Occipital lobe (tissue), 2 donors: ENCODE results near the gene TMPRSS6. TPM values are rescaled to one million over a fixed set of nuclear protein-coding genes. Genes with fewer than 3 reads are reported as not detected.

Experiments
- DNase-seq: peaks from one replicate; lab custom pipeline; 2025; lab: John Stamatoyannopoulos, UW
- total RNA-seq: library from RNA; depleted of rRNA; stranded (reverse); fragments of >200 nt; gene quantifications from one replicate; pipeline ENCODE4 v1.2.3, GENCODE V29; 2014

The TMPRSS6 gene
- total RNA-seq, 1 donor from 2014 or later, result not detected

DNA sequence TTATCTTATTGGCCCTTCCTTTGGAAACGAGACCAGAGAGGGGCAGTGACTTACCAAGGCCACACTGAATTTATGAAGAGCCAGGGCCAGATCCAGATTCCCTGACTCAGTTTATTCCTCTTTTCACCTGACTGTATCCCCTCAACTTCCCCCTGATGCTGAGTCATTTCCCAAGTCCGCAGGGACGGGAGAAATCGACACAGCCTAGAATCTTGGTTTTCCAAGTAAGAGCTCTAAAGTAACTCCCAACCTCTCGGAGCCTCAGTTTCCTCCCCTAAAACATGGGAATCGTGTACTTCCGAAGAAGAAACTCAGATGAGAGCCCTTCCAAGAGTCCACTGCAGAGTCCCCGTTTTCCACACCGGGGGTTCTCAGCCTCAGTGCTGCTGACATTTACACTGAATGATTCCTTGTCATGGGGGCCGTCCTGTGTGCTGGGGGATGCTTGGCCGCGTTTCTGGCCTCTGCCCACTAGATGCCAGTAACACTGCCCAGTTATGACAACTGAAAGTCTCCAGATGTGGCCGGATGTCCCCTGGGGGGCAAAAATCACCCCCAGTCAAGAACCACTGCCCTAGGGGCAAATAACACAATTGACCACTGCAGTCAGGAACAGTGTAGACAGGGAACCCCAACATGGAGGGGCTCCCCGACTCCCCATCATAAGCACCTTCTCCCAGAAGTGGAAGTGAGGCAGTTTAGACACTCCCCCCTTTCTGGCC lies 78.8 kb downstream of the TMPRSS6 start:
- DNase-seq, result no peak

DNA sequence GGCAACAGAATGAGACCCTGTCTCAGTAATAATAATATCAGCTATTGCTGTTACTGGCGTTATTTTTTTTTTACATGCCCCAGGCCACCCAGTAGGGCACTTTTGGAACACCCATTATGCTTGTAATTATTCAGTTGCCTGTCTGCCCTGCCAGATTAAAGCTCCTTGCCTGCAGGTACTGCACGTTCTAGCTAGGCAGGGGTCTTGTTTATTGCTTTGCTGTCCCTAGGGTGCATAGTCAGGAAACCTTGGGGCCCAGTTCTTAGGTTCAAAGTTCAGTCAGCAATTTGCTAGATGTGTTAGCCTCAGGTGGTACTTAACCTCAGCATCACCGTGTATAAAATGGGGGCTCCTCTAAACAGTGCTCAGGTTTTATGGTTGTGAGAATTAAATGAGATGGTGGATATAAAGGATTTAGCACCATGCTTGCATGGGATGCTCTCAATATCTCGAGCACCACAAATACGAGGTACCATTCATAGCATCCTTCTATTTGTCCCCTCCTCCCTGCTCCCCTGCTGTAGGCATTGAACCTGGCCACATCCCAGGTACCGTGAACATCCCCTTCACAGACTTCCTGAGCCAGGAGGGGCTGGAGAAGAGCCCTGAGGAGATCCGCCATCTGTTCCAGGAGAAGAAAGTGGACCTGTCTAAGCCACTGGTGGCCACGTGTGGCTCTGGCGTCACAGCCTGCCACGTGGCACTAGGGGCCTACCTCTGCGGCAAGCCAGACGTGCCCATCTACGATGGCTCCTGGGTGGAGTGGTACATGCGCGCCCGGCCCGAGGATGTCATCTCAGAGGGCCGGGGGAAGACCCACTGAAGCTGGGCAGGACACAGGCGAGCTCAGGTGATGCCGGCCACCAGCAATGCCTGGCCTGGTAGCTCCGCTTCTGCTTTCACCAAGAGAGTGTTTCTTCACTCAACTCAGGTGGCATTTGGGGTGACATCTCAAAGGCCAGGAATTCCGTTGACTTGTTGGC lies 80.5 kb downstream of the TMPRSS6 start:
- no peak for DNase-seq

DNA sequence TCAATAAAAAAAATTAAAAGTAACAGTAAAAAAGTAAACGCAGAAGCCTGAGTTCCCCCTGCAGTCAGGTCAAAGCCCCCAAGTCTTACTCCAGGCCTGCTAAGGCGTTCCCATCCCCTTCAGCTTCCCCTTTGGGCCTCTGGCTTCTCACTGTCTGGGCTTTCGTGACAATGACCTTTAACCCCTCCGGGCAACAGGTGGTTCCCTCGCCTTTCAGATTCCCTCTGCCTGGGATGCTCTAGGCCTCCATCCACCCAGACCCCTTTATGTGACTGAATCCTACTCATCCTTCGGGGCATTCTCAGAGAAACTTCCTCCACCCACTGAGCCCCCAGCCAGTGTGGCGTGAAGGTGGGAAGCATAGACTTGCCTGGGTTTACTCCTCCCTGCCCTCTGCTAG lies 82.0 kb downstream of the TMPRSS6 start:
- DNase-seq, result no peak

DNA sequence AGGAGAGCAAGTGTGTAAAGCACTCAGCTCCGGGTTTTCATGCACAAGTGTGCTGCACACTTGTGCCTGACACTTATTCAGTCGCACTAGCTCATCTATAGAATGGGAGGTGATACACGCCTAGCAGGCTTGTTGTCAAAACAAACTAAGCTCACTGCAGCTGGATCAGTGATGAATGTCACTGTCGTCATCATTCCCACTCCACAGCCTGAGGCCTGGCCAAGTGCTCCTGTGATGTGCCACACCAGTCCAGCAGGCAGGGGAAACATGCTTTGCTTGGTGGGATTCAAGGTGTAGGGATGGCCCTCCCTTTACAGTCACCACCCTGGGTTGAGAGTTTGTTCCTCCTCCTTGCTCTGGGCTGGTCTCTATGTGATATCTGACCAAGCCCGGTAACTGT lies 83.2 kb downstream of the TMPRSS6 start:
- DNase-seq, result no peak

DNA sequence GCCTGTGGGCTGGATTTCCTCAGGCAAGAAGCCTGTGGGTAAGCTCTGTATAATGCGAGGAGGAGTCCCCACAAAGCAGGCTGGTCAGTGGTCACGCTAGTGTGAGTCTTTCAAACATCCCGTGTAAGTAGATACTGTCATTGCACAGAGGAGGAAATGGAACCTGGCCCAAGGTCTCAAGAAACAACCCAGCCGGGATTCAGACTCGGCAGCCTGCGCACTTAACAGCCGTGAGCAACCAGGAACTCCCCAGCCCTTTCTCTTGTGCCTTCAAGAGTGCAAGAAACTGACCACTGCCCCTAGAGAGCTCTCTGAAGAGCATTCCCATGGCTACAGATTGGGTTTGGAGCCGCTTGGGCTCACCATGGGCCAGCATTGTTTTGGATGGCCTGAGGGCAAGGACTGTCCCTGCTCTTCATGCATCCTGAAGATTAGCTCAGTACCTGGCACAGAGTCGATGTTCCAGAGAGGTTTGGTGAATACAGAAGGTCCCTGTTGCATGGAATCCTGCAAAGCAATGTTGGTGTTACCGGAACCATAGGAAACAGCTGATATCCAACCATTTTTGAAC lies 83.9 kb downstream of the TMPRSS6 start:
- DNase-seq, result no peak

DNA sequence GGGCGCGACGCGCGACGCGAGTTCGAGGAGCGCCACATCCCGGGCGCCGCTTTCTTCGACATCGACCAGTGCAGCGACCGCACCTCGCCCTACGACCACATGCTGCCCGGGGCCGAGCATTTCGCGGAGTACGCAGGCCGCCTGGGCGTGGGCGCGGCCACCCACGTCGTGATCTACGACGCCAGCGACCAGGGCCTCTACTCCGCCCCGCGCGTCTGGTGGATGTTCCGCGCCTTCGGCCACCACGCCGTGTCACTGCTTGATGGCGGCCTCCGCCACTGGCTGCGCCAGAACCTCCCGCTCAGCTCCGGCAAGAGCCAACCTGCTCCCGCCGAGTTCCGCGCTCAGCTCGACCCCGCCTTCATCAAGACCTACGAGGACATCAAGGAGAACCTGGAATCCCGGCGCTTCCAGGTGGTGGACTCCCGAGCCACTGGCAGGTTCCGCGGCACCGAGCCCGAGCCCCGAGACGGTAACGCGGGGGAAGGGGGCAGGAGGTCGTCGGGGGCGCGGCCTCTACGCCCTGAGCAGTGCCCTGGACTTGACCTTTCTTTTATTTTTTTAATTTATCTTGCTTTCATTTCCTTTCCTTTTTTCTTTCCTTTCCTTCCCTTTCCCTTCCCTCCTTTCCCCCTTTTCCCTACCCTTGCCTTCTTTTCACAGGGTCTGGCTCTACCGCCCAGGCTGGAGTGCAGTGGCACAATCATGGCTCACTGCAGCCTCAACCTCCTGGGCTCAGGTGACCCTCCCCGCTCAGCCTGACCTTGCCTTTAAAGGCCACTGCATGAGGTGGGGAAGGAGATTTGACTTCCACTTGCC lies 85.0 kb downstream of the TMPRSS6 start:
- DNase-seq, result no peak

DNA sequence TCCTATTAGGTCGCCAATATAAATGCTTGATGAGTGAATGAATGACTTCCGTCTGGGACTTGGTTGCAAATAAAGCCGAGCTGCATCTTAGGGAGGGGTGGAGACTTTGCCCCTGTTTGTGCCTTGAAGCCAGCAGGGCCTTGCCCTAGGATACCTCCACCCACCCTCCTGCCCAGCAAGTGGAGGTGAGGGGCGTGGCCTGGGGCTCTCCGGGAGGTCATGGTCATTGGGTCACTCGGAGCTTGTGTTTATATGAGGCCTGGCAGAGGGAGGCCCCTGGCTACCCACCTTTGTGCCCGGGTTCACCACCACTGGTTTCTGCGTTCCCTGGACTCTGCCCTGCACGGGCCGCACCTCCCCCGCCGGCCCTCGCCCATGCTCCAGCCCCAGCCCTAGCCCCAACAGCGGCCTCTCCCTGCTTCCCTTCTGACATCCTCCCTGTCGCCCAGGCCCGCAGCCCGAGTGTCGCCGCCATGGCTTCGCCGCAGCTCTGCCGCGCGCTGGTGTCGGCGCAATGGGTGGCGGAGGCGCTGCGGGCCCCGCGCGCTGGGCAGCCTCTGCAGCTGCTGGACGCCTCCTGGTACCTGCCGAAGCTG lies 85.7 kb downstream of the TMPRSS6 start:
- no peak for DNase-seq

DNA sequence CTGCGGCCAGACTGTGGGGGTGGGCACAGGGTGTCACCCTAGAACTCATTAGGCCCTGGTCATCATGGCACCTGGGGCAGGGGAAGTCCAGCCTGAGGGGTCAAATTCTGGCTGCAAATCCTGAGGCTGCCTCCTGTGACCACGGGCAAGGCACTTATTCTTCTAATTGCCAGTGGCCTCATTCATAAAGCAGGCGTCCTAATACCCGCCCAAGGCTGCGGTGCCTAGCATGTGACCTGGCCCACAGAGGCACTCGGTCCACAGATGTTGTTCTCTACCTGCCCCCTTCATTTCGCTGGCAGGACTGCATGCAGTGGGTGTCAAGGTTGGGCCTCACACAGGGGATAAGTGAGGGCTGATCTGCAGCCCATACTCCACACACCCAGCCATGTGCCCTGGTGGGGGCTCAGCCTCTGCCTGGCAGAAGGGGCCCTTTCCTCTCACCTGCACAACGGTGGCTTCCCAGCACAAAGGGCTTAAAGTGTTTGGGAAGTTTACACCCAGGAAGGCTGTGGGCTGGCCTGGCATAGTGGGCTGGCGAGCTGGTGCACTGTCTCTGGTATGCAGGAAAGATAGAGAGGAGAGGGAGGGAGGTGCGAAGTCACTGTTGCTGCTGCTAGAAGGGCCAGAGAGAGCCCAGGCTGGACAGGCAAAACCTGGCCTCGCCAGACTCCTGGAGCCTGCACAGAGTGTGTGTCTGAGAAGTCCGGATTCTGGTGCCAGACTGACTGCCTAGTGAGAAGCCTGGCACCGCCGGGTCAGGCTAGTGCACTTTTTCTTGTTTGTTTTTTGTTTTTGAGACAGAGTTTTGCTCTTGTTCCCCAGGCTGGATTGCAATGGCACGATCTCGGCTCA lies 86.8 kb downstream of the TMPRSS6 start:
- DNase-seq, result no peak

DNA sequence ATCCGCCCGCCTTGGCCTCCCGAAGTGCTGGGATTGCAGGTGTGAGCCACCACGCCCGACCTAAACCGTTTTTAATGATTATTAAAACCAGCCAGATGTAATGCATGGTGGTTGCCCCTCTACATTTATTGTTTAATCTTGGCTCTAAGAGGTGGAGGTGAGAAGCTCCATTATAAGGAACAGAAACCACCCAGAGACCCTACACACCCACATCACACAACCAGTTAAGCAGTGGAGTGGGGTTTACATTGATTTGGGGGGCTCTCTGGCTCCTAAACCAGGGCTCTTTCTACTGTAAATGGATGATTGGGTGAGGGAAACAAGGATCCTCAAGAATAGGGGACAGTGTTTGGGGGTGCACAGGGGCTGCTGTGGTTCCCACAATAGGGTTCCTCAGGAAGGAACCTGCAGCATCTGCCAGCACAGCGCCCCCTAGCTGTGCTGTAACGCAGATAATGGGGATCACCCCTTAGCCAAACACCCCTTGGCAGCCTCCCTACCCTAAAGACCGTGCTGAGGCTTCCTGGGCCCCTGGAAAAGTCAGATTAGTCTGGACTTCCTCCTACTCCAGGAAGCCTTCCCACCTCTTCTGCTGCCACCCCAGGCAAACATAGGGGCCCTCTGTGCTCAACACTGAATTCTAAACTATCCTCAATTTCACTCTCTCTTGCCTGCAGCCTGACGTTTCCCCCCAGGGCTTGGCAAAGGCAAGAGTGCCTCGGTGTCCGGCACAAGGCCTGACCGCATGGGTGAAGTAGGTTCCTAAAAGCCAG lies 87.6 kb downstream of the TMPRSS6 start:
- no peak for DNase-seq

DNA sequence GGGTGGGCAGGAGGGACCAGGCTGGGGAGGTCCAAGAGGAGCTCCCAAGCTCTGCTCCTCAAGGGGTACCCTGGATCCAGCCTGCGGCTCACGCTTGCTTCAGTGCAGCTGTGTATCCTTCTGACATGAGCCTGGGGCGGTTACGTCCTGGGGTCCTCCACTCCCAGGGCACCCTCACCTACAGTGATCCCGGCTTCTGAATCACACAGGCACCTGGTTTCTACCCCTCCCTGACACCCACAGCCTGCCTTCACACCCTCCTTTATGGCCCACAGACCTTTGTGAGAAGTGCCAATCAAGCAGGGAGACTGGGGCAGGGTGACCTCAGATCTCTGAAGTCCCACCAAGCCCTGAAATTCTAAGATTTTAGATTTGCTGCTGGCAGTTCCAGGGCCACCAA lies 88.5 kb downstream of the TMPRSS6 start:
- no peak for DNase-seq

DNA sequence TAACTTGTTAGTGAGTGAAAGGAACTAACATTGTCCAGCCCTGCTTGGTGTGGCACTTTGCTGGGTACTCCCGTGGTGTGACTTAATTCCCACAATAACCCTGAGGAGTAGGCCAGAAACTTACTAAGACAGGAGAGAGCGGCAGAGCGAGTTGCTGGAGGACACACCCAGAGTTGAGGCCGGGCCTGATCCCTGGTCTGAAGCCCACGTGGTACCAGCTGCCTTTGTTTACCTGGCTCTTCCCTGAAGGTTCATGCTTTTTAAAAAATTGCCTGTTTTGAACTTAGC lies 89.4 kb downstream of the TMPRSS6 start:
- no peak for DNase-seq

DNA sequence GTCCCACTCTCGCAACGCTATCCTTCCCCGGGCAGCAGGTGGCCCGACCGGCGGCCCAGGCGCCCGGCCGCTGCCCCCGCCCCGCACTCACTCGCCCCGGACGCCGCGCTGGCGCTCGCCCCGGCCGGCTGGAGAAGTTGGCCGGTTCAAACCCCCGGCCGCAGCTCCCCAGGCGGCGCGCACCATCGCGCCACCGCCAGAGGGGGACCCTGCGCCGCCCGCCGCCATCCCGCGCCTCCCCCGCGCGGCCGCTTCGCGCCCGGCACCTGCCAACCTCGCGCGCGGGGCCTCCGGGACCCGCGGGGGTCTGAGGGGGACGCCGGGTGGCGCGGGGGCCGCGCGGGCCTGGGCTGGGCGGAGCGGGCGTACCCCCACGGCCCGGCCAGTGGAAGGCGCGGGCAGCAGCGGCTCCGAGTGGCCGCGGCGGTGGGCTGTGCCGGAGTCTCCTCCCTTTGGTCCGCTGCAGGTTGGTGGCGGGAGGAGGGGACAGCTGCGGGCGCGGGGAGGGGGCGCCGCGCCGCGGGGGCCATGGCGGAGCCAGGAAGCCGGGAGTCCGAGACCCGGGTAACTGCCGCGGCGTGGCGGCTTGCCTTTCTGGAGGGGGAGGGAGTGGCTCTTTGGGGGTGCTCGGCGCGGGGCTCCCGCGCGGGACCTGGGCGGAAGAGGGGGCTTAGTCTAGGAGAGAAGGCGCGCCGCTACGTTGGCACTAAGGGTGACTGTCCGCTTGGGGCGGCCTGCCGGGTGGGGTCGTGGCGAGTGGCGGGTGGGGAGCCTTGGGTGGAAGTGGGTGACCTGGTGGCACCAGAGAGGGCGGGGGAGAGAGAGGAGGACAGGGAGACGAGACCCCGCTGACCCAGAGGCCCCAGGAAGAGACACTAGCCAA lies 90.0 kb downstream of the TMPRSS6 start, which contains the start of the genes MPST and TST:
MPST (plus strand) TSS at position 434 of the 883 bp plus-strand sequence; CDS start at position 529, 95 bp downstream.
TST (minus strand) TSS at position 139 of the 883 bp plus-strand sequence. CDS start 715 bp downstream, outside the sequence.
- peak; percentile 69 for DNase-seq

DNA sequence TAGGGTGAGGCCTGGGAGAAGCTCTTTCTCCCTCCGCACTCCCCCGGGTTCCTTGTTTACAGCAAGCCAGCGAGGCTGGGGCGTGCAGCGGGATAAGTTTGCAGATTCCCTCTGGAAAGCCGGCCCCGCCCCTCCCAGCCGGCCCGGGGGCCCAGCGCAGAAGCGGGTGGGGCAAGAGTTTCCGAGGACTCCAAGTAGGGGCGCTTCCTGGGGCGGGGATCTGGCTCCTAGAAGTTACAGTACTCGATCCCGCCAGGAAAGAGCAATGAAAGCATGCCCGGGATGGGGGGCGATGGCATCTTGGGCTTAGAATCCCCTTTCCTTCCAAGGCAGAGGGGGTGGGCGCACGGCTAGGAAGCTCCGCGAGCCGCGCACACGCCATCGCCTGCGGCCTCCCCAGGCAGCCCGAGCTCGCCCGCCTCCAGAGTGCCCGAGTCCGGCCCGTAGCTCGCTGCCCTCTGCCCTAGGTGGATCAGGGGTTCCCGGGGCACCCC lies 90.7 kb downstream of the TMPRSS6 start:
- DNase-seq, result no peak

DNA sequence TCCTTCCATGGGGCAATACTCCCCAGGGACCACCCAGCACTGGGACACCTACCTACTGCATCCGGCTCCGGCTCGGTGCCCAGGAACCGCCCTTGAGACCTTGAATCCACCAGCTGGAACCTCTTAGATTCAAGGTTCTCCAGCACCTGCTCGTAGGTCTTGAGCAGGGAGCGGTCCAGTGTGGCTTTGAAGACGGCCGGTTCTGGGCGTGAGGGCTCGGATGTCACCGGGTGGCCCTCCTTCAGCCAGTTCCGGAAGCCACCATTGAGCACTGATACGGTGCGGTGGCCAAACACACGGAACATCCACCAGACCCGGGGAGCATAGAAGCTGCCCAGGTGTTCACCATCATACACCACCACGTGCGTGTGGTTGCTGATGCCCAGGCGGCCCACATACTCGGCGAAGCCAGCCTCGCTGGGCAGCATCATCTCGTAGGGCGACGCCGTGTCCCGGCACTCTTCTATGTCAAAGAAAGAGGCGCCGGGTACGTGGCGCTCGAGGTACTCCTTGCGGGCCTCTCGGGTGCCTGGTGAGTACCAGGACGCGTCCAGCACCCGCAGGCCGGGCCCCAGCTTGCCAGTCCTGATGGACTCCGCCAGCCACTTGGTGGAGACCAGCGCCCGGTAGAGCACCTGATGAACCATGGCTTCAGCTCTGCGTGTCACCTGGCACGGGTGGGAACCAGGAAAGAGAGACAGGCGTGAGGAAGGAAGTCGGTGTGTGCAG lies 91.3 kb downstream of the TMPRSS6 start:
- DNase-seq, result no peak

DNA sequence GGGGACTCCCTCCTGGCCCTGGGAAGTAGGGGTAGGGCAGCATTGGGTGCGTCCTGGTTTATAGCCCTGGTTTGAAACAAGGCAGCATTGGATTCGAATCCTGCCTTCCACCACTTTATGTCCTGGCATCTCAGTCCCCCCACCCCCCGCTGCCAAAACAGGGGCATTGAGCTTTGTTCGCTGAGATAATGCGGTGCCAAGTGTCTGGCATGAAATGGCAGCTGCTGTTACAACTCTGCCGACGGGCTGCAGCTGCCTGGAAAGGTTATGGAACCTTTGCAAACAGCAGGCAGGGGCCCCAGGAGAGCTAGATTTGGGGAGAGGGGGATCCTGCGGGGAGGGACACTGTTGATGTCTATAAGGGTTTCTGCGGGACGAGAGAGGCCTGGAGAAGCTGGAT lies 92.2 kb downstream of the TMPRSS6 start:
- no peak for DNase-seq

DNA sequence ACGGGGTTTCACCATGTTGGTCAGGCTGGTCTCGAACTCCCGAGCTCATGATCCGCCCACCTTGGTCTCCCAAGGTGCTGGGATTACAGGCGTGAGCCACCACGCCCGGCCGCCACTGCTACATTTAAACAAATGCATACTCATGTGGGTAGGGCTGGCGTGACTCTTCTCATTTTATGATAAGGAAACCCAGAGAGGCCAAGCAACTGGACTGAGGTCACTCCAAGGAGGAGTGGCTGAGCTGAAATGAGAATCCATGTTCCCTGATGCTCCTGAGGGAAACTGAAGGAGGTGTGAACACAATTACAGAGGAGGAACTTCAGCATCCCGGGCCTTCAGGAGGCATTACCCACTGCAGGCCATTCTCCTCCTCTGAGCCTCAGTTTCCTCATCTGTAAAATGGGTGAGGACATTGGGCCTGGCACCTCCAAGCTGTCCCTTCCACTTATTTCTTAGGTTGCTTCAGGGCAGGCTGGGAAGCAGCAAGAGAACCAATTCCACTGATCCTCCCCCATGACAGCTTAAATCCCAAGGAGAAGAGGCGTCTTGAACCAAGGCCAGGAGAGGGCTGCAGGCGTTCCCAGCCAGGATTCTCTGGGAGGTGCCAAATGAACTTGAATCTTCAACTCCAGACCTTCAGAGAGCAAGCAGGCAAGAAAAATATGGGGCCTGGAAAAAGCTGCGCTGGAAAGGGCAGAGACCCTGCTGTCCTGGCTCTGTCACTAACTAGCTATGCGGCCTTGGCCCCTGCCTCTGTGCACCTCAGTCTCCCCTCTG lies 93.2 kb downstream of the TMPRSS6 start:
- no peak for DNase-seq

DNA sequence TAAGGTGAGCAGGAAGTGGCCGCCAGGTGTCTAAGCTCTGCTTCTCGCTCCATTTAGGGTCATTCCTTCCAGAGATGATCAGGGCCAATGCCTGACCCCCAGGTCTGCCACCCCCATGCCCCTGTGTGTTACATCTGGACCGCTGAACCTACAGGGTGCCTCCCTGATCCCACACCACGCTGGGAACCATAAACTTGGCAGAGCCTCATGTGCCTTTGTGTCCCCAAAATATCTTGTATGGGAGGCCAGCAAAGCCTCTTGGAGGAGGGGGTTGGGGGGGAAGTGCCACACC lies 94.0 kb downstream of the TMPRSS6 start:
- DNase-seq, result no peak
